K562 (cell line): ENCODE data around the gene COP1. TPM values are rescaled to one million over a fixed set of nuclear protein-coding genes. Genes with fewer than 3 reads are reported as not detected.

ENCODE experiments used
- ATAC-seq: fragments of 200-7000 bp; cut with Tn5 transposase; 3 replicates; pipeline ENCODE4 v1.9.1; 2020; ENCODE audit warnings: moderate library complexity
- BruUV-seq: library from RNA; stranded (reverse); fragments of 400-500 nt; replicated peaks from 2 replicates; lab custom pipeline; 2021; lab: Mats Ljungman, UMichigan
- CTCF ChIA-PET: fragments of 300-600 bp; formaldehyde crosslinking; extraction: SDS; loops from one replicate; lab custom pipeline; 2021; ENCODE audit warnings: low intra/inter-chr PET ratio; lab: Yijun Ruan, JAX
- POLR2A ChIA-PET: fragments of 300-600, 350-650 bp; sonication (Branson Sonifier 250); formaldehyde crosslinking; extraction: SDS; loops from one replicate; lab custom pipeline; 2021; ENCODE audit warnings: antibody characterized with exemption, inconsistent platforms; lab: Yijun Ruan, JAX
- DNase-seq, 4 experiments: peaks; one replicate each; pipeline versions ENCODE4 v3.0.0 to v3.0.0-alpha.2; 2011 to 2018; ENCODE audit warnings: low spot score in 3 of 4, mixed read lengths in 3 of 4; ENCODE audit errors: extremely low read depth in 1 of 4
- FAIRE-seq: peaks from 2 replicates; lab custom pipeline; 2011; peaks lifted over from hg19 to GRCh38; lab: Jason Lieb, UNC
- H2AFZ ChIP-seq: 2 replicates; pipeline ENCODE4 v1.6.0; 2011; ENCODE audit warnings: low read depth, low read length, control low read depth, inconsistent platforms
- H3K27ac ChIP-seq: fragments of 200-600 bp; 3 replicates; pipeline ENCODE4 v1.8.0; 2011; ENCODE audit warnings: low read depth, mild to moderate bottlenecking, control low read depth, inconsistent platforms, low read length, moderate library complexity, mixed read lengths; ENCODE audit errors: extremely low read depth
- H3K27me3 ChIP-seq, 2 experiments: fragments of 300-600 bp in 1 of 2; 2 replicates in 1 of 2; 3 replicates in 1 of 2; pipeline versions ENCODE4 v1.6.0 to v1.8.0; 2011; ENCODE audit warnings: inconsistent platforms in 2 of 2, low read length in 2 of 2, mild to moderate bottlenecking in 1 of 2, mixed read lengths in 1 of 2, moderate library complexity in 1 of 2; ENCODE audit not compliant: control insufficient read depth in 2 of 2, insufficient read depth in 2 of 2
- H3K36me3 ChIP-seq: fragments of 300-600 bp; 3 replicates; pipeline ENCODE4 v1.8.0; 2011; ENCODE audit warnings: mild to moderate bottlenecking, low read length, inconsistent platforms; ENCODE audit not compliant: control insufficient read depth, insufficient read depth
- H3K4me1 ChIP-seq, 2 experiments: fragments of 200-600 bp in 1 of 2; replicated peaks in 1 of 2; 2 replicates in 1 of 2; 3 replicates in 1 of 2; pipeline versions ENCODE4 v1.5.1 to v1.8.0; 2011; ENCODE audit warnings: inconsistent platforms in 2 of 2, low read length in 2 of 2, mild to moderate bottlenecking in 1 of 2, mixed read lengths in 1 of 2, moderate library complexity in 1 of 2; ENCODE audit not compliant: control insufficient read depth in 2 of 2, insufficient read depth in 2 of 2
- H3K4me2 ChIP-seq: 2 replicates; pipeline ENCODE4 v1.6.1; 2011; ENCODE audit warnings: low read length, control low read depth, inconsistent platforms, mixed read lengths; ENCODE audit not compliant: insufficient read depth
- H3K4me3 ChIP-seq: fragments of 200-600 bp; sonication (generic), shearing (Covaris generic); 2 replicates; pipeline ENCODE4 v1.5.1; 2016; ENCODE audit warnings: control low read depth, inconsistent platforms
- H3K79me2 ChIP-seq: fragments of 200-600 bp; 3 replicates; pipeline ENCODE4 v1.8.0; 2011; ENCODE audit warnings: low read length, inconsistent platforms; ENCODE audit not compliant: control insufficient read depth, insufficient read depth
- H3K9ac ChIP-seq, 2 experiments: 2 replicates each; pipeline versions ENCODE4 v1.6.0 to v1.6.1; 2011; ENCODE audit warnings: low read depth in 2 of 2, low read length in 2 of 2, control low read depth in 1 of 2, inconsistent platforms in 1 of 2, mild to moderate bottlenecking in 1 of 2, mixed read lengths in 1 of 2; ENCODE audit not compliant: insufficient read depth in 1 of 2
- H3K9me1 ChIP-seq: one replicate; pipeline ENCODE4 v1.6.0; 2011; ENCODE audit warnings: inconsistent platforms, mild to moderate bottlenecking, low read length, moderate library complexity; ENCODE audit not compliant: control insufficient read depth, insufficient read depth
- H3K9me3 ChIP-seq: replicated peaks from 2 replicates; pipeline ENCODE4 v1.5.1; 2011; ENCODE audit warnings: low read depth, low read length, inconsistent platforms; ENCODE audit not compliant: control insufficient read depth, insufficient read depth
- H4K20me1 ChIP-seq: replicated peaks from 2 replicates; pipeline ENCODE4 v1.6.1; 2011; ENCODE audit warnings: low read length, inconsistent platforms, mixed read lengths; ENCODE audit not compliant: control insufficient read depth, insufficient read depth
- CEBPB ChIP-seq: fragments of 450-650 bp; IDR thresholded peaks from 2 replicates; pipeline ENCODE4 v1.6.1; 2016; ENCODE audit warnings: missing genetic modification characterization, missing compliant biosample characterization
- CEBPG ChIP-seq, 3 experiments: fragments of 200-800 bp in 1 of 3; sonication (Bioruptor generic) in 1 of 3; sonication (generic) in 1 of 3; formaldehyde crosslinking in 1 of 3; IDR thresholded peaks in 2 of 3; conservative IDR thresholded peaks in 1 of 3; 2 replicates each; pipeline versions ENCODE4 v1.6.1 to v1.8.0; 2016 to 2022; ENCODE audit warnings: missing compliant biosample characterization in 2 of 3, missing genetic modification characterization in 2 of 3, mild to moderate bottlenecking in 1 of 3, missing genetic modification reagents in 1 of 3
- EZH2 ChIP-seq: IDR thresholded peaks from 2 replicates; pipeline ENCODE4 v1.6.1; 2012; ENCODE audit warnings: low read depth, mild to moderate bottlenecking, inconsistent platforms, low read length, borderline replicate concordance
- GABPA ChIP-seq: fragments of 200-800 bp; sonication (Bioruptor generic); conservative IDR thresholded peaks from 2 replicates; pipeline ENCODE4 v1.6.1; 2016; ENCODE audit warnings: low read depth, missing genetic modification characterization, missing compliant biosample characterization
- HNRNPK ChIP-seq: fragments of 200-400 bp; formaldehyde crosslinking; IDR thresholded peaks from one replicate; pipeline ENCODE4 v1.6.1; 2018; ENCODE audit warnings: mild to moderate bottlenecking, low read depth, low read length; ENCODE audit not compliant: poor library complexity, severe bottlenecking
- JUNB ChIP-seq: fragments of 450-650 bp; formaldehyde crosslinking; conservative IDR thresholded peaks from 2 replicates; pipeline ENCODE4 v1.4.0; 2020; ENCODE audit warnings: mild to moderate bottlenecking
- SPI1 ChIP-seq: IDR thresholded peaks from 2 replicates; pipeline ENCODE4 v1.6.1; 2011; ENCODE audit warnings: low read depth, low read length, control low read depth, borderline replicate concordance
- STAG1 ChIP-seq: sonication (generic); formaldehyde crosslinking; IDR thresholded peaks from 2 replicates; pipeline ENCODE4 v1.5.0; 2020; ENCODE audit warnings: missing genetic modification reagents, borderline replicate concordance
- ZBTB5 ChIP-seq: fragments of 450-650 bp; IDR thresholded peaks from 2 replicates; pipeline ENCODE4 v1.6.1; 2017; ENCODE audit warnings: antibody characterized with exemption
- WGBS: fragments of 100-300 bp; shearing (Covaris generic); methylation state at CpG from one replicate; pipeline ENCODE4 v1.1.6; 2016; ENCODE audit warnings: low coverage, mixed read lengths; ENCODE audit not compliant: insufficient coverage; ENCODE audit errors: missing lambda C conversion rate; 5-methylcytosine and 5-hydroxymethylcytosine counted together
- in situ Hi-C: fragments of 300-500 bp; cut with MboI; formaldehyde crosslinking; loops from 4 replicates; pipeline ENCODE4 v1.15.0; 2018; ENCODE audit warnings: inconsistent platforms, mixed read lengths
- intact Hi-C: fragments of 100-400 bp; cut with micrococcal nuclease; formaldehyde crosslinking; loops from 2 replicates; pipeline ENCODE4 v1.14.2; 2022
- polyA plus RNA-seq, 8 experiments: library from polyadenylated mRNA; depleted of rRNA in 4 of 8; stranded (reverse) in 5 of 8; unstranded in 3 of 8; fragments of >200 nt; fragmentation: Nextera tagmentation in 2 of 8; fragmentation: Illumina TruSeq in 1 of 8; extraction: Ambion mirVana in 2 of 8; extraction: Trizol in 1 of 8; gene quantifications; 2 replicates each; pipeline versions ENCODE4 v1.2.1 to v1.2.3, GENCODE V29; 2011 to 2014; ENCODE audit warnings: inconsistent platforms in 1 of 8, missing spikeins in 1 of 8
- total RNA-seq, 7 experiments: library from RNA; depleted of rRNA in 6 of 7; stranded (reverse); fragments of >200 nt in 6 of 7; fragmentation: Illumina TruSeq in 2 of 7; extraction: Trizol in 2 of 7; gene quantifications; 2 replicates each; pipeline versions ENCODE4 v1.2.1 to v1.2.3, GENCODE V29; 2011 to 2021; ENCODE audit warnings: low replicate concordance in 1 of 7
- TF ChIP-seq, protein P1 (sequence below): fragments of 450-650 bp; formaldehyde crosslinking; IDR thresholded peaks from 2 replicates; pipeline ENCODE4 v1.4.0; 2022; ENCODE audit warnings: missing genetic modification characterization

Gene COP1
- total and polyA plus RNA-seq, 9 of the 15 experiments (the other 6 are each of a cell fraction or from before 2014, with no cell fraction given): 25.8 to 77.7 (median 58.6) TPM

DNA sequence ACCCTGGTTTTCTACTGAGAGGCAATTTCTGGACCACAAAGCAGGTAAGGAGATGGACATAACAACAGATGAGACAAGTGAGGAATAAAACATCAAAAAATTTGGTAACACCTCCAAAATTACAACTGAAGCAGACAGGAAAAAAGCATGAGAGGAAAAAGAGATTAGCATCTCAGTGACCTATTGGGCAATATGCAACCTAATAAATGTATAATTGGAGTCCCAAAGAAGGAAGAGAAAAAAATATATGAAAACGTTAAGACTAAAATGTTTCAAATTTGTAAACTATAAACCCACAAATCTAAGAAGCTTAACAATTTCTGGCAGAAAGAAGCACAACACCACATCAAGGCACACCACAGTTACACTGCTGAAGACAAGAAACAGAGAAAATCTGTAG is 255.5 kb downstream of the COP1 start:
- Histone ChIP-seq H3K4me3 (no peak overlapping the region), H2AFZ (no peak overlapping the region), H3K27me3 (no peaks in the 10 kb centered on the region), H3K4me2 (no peak overlapping the region), H3K9me1 (no peaks in the 10 kb centered on the region), H3K36me3 (peaks cover 4% of the 10 kb centered on the region; the same call in 1 of the 3 replicates), H4K20me1 (no peaks in the 10 kb centered on the region), H3K79me2 (no peaks in the 10 kb centered on the region), H3K27ac (no peak overlapping the region), H3K9me3 (no peaks in the 10 kb centered on the region), H3K9ac (no peak overlapping the region), H3K4me1 (no peaks in the 10 kb centered on the region)
- POLR2A ChIA-PET: interaction anchor here (1.0 kb wide), 1 partner anchor 9 kb away, joined by 3 read pairs; no protein-coding TSS in a partner anchor
- 75% methylated on average over 1 of the region's 1 CpG for WGBS
- BruUV-seq: no TSS peak
- ATAC-seq (no peak), FAIRE-seq (no peak), DNase-seq (no peak)
- TF ChIP-seq CEBPB: peak; percentile 61
- TF ChIP-seq JUNB (CRISPR knock-in tag): no peak
- TF ChIP-seq HNRNPK: no peak
- no peak for TF ChIP-seq STAG1 (CRISPR knock-in tag)
- TF ChIP-seq ZBTB5: no peak
- TF ChIP-seq GABPA (tag): no peak
- TF ChIP-seq, protein P1, sequence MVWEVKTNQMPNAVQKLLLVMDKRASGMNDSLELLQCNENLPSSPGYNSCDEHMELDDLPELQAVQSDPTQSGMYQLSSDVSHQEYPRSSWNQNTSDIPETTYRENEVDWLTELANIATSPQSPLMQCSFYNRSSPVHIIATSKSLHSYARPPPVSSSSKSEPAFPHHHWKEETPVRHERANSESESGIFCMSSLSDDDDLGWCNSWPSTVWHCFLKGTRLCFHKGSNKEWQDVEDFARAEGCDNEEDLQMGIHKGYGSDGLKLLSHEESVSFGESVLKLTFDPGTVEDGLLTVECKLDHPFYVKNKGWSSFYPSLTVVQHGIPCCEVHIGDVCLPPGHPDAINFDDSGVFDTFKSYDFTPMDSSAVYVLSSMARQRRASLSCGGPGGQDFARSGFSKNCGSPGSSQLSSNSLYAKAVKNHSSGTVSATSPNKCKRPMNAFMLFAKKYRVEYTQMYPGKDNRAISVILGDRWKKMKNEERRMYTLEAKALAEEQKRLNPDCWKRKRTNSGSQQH (CRISPR knock-in tag): no peak
- TF ChIP-seq CEBPG (CRISPR knock-in tag; IDR thresholded peaks at IDR 0.05): no peak
- TF ChIP-seq CEBPG (tag; conservative IDR thresholded peaks at IDR 0.05 in 1 of 2, IDR thresholded peaks at IDR 0.05 in 1 of 2): peak; percentile 38 to 70; a peak in 3 of 4 replicates
- no peak for TF ChIP-seq EZH2
- no peak for TF ChIP-seq SPI1
- in situ Hi-C loops (no loop called here), intact Hi-C loops (no loop called here)
- CTCF ChIA-PET: no interaction called here
